HG03103 (cell line): ENCODE results near the gene FPGS.
"Not testable (repeated sequence)": the region's sequence is repeated elsewhere in the genome, so short reads cannot be mapped to it uniquely, and the experiment has no call there.

Experiments
- ATAC-seq: cut with Tn5 transposase; IDR thresholded peaks from one replicate; pipeline ENCODE4 v1.9.1; 2021; ENCODE audit warnings: low read depth; ENCODE audit not compliant: unreplicated experiment

The FPGS gene

GRCh38 chr9:127802576-127803443 lies at the start of gene FPGS:
TSS of gene FPGS (plus strand) at chr9:127802882. CDS start at chr9:127802925, 43 bp downstream.
- peak; percentile 62 for ATAC-seq

GRCh38 chr9:127753148-127753547 lies 49.5 kb upstream of the FPGS start:
- ATAC-seq, result no peak

- no peak for ATAC-seq
Measured at GRCh38 chr9:127753622-127754021, 49.1 kb upstream of the FPGS start.

- ATAC-seq, result no peak
Measured at GRCh38 chr9:127754099-127755060, 48.3 kb upstream of the FPGS start.

GRCh38 chr9:127755061-127756060 lies 47.3 kb upstream of the FPGS start:
- no peak for ATAC-seq

GRCh38 chr9:127756233-127756632 lies 46.4 kb upstream of the FPGS start:
- no peak for ATAC-seq

- ATAC-seq, result not testable (repeated sequence)
Measured at GRCh38 chr9:127756776-127757175, 45.9 kb upstream of the FPGS start.

GRCh38 chr9:127758843-127759242 lies 43.8 kb upstream of the FPGS start:
- no peak for ATAC-seq

GRCh38 chr9:127761061-127761460 lies 41.6 kb upstream of the FPGS start:
- ATAC-seq, result no peak

- no peak for ATAC-seq
Measured at GRCh38 chr9:127761491-127761956, 41.2 kb upstream of the FPGS start.

GRCh38 chr9:127762111-127762676 lies 40.5 kb upstream of the FPGS start:
- no peak for ATAC-seq

- no peak for ATAC-seq
Measured at GRCh38 chr9:127763918-127764384, 38.7 kb upstream of the FPGS start.

GRCh38 chr9:127765418-127765817 lies 37.3 kb upstream of the FPGS start:
- no peak for ATAC-seq

GRCh38 chr9:127767410-127767809 lies 35.3 kb upstream of the FPGS start:
- no peak for ATAC-seq

- no peak for ATAC-seq
Measured at GRCh38 chr9:127767909-127768331, 34.8 kb upstream of the FPGS start.

- no peak for ATAC-seq
Measured at GRCh38 chr9:127768698-127769097, 34.0 kb upstream of the FPGS start.

- ATAC-seq, result no peak
Measured at GRCh38 chr9:127769101-127769500, 33.6 kb upstream of the FPGS start.

GRCh38 chr9:127769929-127770582 lies 32.6 kb upstream of the FPGS start:
- no peak for ATAC-seq

- ATAC-seq, result no peak
Measured at GRCh38 chr9:127770583-127770904, 32.1 kb upstream of the FPGS start.
